Neural progenitor cell (in vitro differentiated cells): ENCODE data around the gene HDC. TPM values are rescaled to one million over a fixed set of nuclear protein-coding genes. Genes with fewer than 3 reads are reported as not detected.

ENCODE experiments used
- DNase-seq: peaks from one replicate; pipeline ENCODE4 v3.0.0-alpha.2; 2016; ENCODE audit warnings: low spot score
- H2AFZ ChIP-seq: fragments of 200-600 bp; sonication (generic); replicated peaks from 2 replicates; pipeline ENCODE4 v1.6.1; 2016; ENCODE audit warnings: antibody characterized with exemption
- H3F3A ChIP-seq: fragments of 200-600 bp; sonication (generic); 2 replicates; pipeline ENCODE4 v1.6.1; 2016; ENCODE audit warnings: antibody characterized with exemption, low read depth
- H3K27ac ChIP-seq: fragments of 200-600 bp; sonication (generic); 2 replicates; pipeline ENCODE4 v1.5.1; 2016; ENCODE audit warnings: mild to moderate bottlenecking
- H3K27me3 ChIP-seq: fragments of 200-600 bp; sonication (generic); 2 replicates; pipeline ENCODE4 v1.6.1; 2016; ENCODE audit warnings: mild to moderate bottlenecking, moderate library complexity
- H3K36me3 ChIP-seq: fragments of 200-600 bp; sonication (generic); 2 replicates; pipeline ENCODE4 v1.5.1; 2016
- H3K4me1 ChIP-seq: fragments of 200-600 bp; sonication (generic); 2 replicates; pipeline ENCODE4 v1.6.1; 2016; ENCODE audit warnings: mixed run types
- H3K4me2 ChIP-seq: fragments of 200-600 bp; sonication (generic); 2 replicates; pipeline ENCODE4 v1.6.1; 2016
- H3K4me3 ChIP-seq: fragments of 200-600 bp; sonication (generic); 2 replicates; pipeline ENCODE4 v1.5.1; 2016
- H3K79me2 ChIP-seq: fragments of 200-600 bp; sonication (generic); 2 replicates; pipeline ENCODE4 v1.6.1; 2016; ENCODE audit warnings: low read depth
- H3K9ac ChIP-seq: fragments of 200-600 bp; sonication (generic); 2 replicates; pipeline ENCODE4 v1.6.1; 2016
- H3K9me3 ChIP-seq: fragments of 200-600 bp; sonication (generic); 2 replicates; pipeline ENCODE4 v1.5.1; 2016; ENCODE audit warnings: low read depth
- H4K20me1 ChIP-seq: fragments of 200-600 bp; sonication (generic); 2 replicates; pipeline ENCODE4 v1.6.1; 2016; ENCODE audit warnings: low read depth
- H3K27ac Mint-ChIP-seq: 3 replicates; pipeline ENCODE4 v1.8.0; 2021; ENCODE audit warnings: mixed read lengths
- H3K27me3 Mint-ChIP-seq: 2 replicates; pipeline ENCODE4 v1.8.0; 2022; ENCODE audit warnings: low read depth, mild to moderate bottlenecking, inconsistent platforms, moderate library complexity, mixed read lengths; ENCODE audit not compliant: insufficient read depth
- H3K36me3 Mint-ChIP-seq: 3 replicates; pipeline ENCODE4 v1.8.0; 2021; ENCODE audit warnings: mixed read lengths
- H3K4me1 Mint-ChIP-seq: 3 replicates; pipeline ENCODE4 v1.8.0; 2021; ENCODE audit warnings: mixed read lengths
- H3K4me3 Mint-ChIP-seq: 3 replicates; pipeline ENCODE4 v1.8.0; 2021; ENCODE audit warnings: mild to moderate bottlenecking, moderate library complexity, mixed read lengths
- H3K9me3 Mint-ChIP-seq: 3 replicates; pipeline ENCODE4 v1.8.0; 2020; ENCODE audit warnings: mixed read lengths
- CTCF ChIP-seq: fragments of 200-600 bp; sonication (generic); IDR thresholded peaks from 2 replicates; pipeline ENCODE4 v1.5.1; 2017; ENCODE audit warnings: antibody characterized with exemption, mild to moderate bottlenecking
- EZH2 ChIP-seq: fragments of 200-600 bp; sonication (generic); IDR thresholded peaks from 2 replicates; pipeline ENCODE4 v1.6.1; 2017; ENCODE audit warnings: antibody characterized with exemption, mild to moderate bottlenecking, moderate library complexity
- EZH2phosphoT487 ChIP-seq: fragments of 200-600 bp; sonication (generic); IDR thresholded peaks from 2 replicates; pipeline ENCODE4 v1.6.1; 2017; ENCODE audit warnings: antibody characterized with exemption
- total RNA-seq: library from RNA; depleted of rRNA; stranded (reverse); fragments of >200 nt; gene quantifications from 2 replicates; pipeline ENCODE4 v1.2.3, GENCODE V29; 2015; ENCODE audit warnings: low replicate concordance

Gene HDC
- total RNA-seq, 1 donor from 2014 or later, result not detected

GRCh38 chr15:50257332-50257731 is 8.2 kb downstream of the HDC start:
- Mint-ChIP-seq H3K27ac (no peak overlapping the region), H3K36me3 (no peaks in the 10 kb centered on the region)
- H3K36me3 ChIP-seq, result no peaks in the 10 kb centered on the region

GRCh38 chr15:50256188-50257041 is 9.1 kb downstream of the HDC start:
- H3K27me3 Mint-ChIP-seq, result peaks cover 3% of the 10 kb centered on the region
- Histone ChIP-seq H3K27me3 (no peaks in the 10 kb centered on the region), H3K4me3 (no peak overlapping the region), H3K4me2 (no peak overlapping the region), H3K36me3 (no peaks in the 10 kb centered on the region), H2AFZ (no peak overlapping the region), H3F3A (no peaks in the 10 kb centered on the region), H3K4me1 (no peaks in the 10 kb centered on the region), H4K20me1 (no peaks in the 10 kb centered on the region), H3K9ac (no peak overlapping the region), H3K79me2 (no peaks in the 10 kb centered on the region), H3K27ac (no peak overlapping the region), H3K9me3 (no peaks in the 10 kb centered on the region)
- no peak overlapping the region for H3K27ac Mint-ChIP-seq
- no peak overlapping the region for H3K4me3 Mint-ChIP-seq
- H3K4me1 Mint-ChIP-seq, result peaks cover 4% of the 10 kb centered on the region
- no peak for TF ChIP-seq EZH2phosphoT487
- H3K36me3 Mint-ChIP-seq, result no peaks in the 10 kb centered on the region
- H3K9me3 Mint-ChIP-seq, result peaks cover 2% of the 10 kb centered on the region
- DNase-seq, result no peak

More at GRCh38 chr15:50257332-50257731, 8.2 kb downstream of the HDC start:
- no peaks in the 10 kb centered on the region for H3K79me2 ChIP-seq
- H3K4me1 ChIP-seq, result no peaks in the 10 kb centered on the region
- H3K4me3 ChIP-seq, result no peak overlapping the region
- H3K4me2 ChIP-seq, result no peak overlapping the region
- Mint-ChIP-seq H3K27me3 (peaks cover 5% of the 10 kb centered on the region), H3K4me1 (peaks cover 4% of the 10 kb centered on the region), H3K4me3 (no peak overlapping the region), H3K9me3 (no peaks in the 10 kb centered on the region)
- no peak for TF ChIP-seq CTCF
- TF ChIP-seq EZH2, result no peak
- no peak for TF ChIP-seq EZH2phosphoT487
- DNase-seq, result no peak
- no peaks in the 10 kb centered on the region for H3F3A ChIP-seq
- H2AFZ ChIP-seq, result no peak overlapping the region
- H3K9ac ChIP-seq, result no peak overlapping the region
- no peaks in the 10 kb centered on the region for H3K27me3 ChIP-seq
- H3K9me3 ChIP-seq, result no peaks in the 10 kb centered on the region
- no peaks in the 10 kb centered on the region for H4K20me1 ChIP-seq
- no peak overlapping the region for H3K27ac ChIP-seq

GRCh38 chr15:50252556-50252955 is 13.0 kb downstream of the HDC start:
- Mint-ChIP-seq H3K4me1 (peaks cover 4% of the 10 kb centered on the region), H3K27me3 (peaks cover 7% of the 10 kb centered on the region), H3K9me3 (peaks cover 2% of the 10 kb centered on the region), H3K4me3 (no peak overlapping the region), H3K36me3 (no peaks in the 10 kb centered on the region), H3K27ac (no peak overlapping the region)
- Histone ChIP-seq H3K36me3 (no peaks in the 10 kb centered on the region), H3F3A (no peaks in the 10 kb centered on the region), H3K9me3 (no peaks in the 10 kb centered on the region), H3K9ac (no peak overlapping the region), H2AFZ (no peak overlapping the region), H3K27ac (no peak overlapping the region), H3K4me1 (no peaks in the 10 kb centered on the region), H3K27me3 (no peaks in the 10 kb centered on the region), H3K4me3 (no peak overlapping the region), H4K20me1 (no peaks in the 10 kb centered on the region), H3K4me2 (no peak overlapping the region), H3K79me2 (no peaks in the 10 kb centered on the region)
- no peak for TF ChIP-seq CTCF
- no peak for DNase-seq

- Histone ChIP-seq H3K4me1 (no peaks in the 10 kb centered on the region), H3K4me3 (no peak overlapping the region), H2AFZ (peak overlapping the region; percentile 20), H3K79me2 (no peaks in the 10 kb centered on the region), H3F3A (no peaks in the 10 kb centered on the region), H3K36me3 (no peaks in the 10 kb centered on the region), H3K4me2 (no peak overlapping the region), H3K9ac (no peak overlapping the region), H3K9me3 (no peaks in the 10 kb centered on the region), H4K20me1 (no peaks in the 10 kb centered on the region), H3K27ac (no peak overlapping the region), H3K27me3 (no peaks in the 10 kb centered on the region)
- Mint-ChIP-seq H3K4me3 (no peak overlapping the region), H3K4me1 (peaks cover 4% of the 10 kb centered on the region), H3K36me3 (no peaks in the 10 kb centered on the region), H3K27ac (no peak overlapping the region), H3K27me3 (peaks cover 7% of the 10 kb centered on the region), H3K9me3 (peaks cover 2% of the 10 kb centered on the region)
- DNase-seq, result no peak
- TF ChIP-seq EZH2 (no peak), EZH2phosphoT487 (no peak), CTCF (no peak)
Observed at GRCh38 chr15:50251638-50252182, 13.8 kb downstream of the HDC start.
